T-helper 22 cell (primary cell): ENCODE results near the gene PPIE.

Experiments
- DNase-seq: peaks from one replicate; pipeline ENCODE4 v3.0.0-alpha.2; 2020; ENCODE audit warnings: low read depth

Gene PPIE

GRCh38 chr1:39738622-39739366 lies at the start of gene PPIE:
Gene PPIE, plus strand, starts transcription at chr1:39738882. Its CDS starts 19 bp downstream, at chr1:39738901.
- DNase-seq = peak; percentile 75

DNA sequence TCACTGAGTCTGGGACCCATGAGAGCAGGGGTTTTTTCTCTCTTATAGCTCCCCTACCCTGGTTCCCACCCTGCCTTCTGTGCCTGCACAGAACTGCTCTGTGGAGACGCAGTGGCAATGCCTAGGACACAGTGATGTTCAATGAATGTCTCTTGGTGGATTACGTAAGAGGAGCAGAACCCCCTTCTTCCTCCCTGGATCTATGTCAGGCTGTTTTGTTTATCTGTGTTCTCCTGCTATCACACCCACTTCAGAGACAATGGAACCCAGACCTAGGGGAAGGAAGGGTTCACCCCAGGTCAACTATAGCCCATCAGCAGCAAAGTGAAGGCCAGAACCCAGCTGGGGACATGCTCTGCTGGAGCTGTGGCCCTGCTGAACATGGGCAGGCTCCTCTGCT lies 49.5 kb upstream of the PPIE start:
- no peak for DNase-seq

DNA sequence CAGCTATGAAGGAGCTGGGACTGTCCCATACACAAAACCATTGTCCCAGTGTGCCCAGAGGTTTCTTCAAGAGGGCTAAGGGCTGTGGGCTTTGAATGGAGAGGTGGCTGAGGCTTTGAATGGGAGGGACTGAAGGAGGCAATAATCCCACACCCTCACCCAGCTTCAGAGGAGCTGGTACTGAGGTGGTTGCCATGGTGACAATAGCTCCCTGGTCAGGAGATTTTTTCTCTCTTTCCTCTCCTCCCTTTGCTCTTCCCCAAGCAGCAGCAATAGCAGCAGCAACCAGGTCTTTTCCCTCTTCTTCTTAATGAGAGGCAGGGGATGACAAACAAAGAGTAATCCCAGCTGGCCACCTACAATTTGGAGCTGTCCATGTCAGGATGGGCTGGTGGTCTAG lies 49.0 kb upstream of the PPIE start:
- no peak for DNase-seq

DNA sequence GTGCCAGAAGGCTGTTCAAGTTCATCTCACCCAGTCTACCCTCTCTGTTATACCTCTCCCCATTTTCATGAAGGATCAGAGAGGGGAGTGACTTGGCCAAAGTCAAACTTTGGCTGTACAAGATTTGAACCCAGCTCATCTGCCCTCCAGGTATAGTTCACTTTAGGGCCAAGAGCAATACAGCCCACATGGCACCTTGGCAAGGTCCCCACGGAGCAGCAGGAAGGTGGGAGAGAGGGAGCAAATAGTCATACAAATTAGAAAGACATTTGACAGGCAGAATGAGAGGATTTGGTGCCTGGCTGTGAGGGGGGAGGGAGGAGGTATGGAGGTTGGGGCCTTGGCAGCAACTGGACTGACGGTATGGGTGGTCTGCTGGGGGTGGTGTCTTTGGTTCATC lies 48.5 kb upstream of the PPIE start:
- no peak for DNase-seq

- DNase-seq = no peak
These were observed 47.8 kb upstream of the PPIE start for GRCh38 chr1:39690794-39691382.

GRCh38 chr1:39691383-39692151 lies 47.1 kb upstream of the PPIE start, which contains the start of gene HPCAL4:
Gene HPCAL4, minus strand, starts transcription at chr1:39691433. Its CDS starts 6,830 bp downstream, at chr1:39684603.
- DNase-seq = peak; percentile 83

GRCh38 chr1:39692152-39693074 lies 46.3 kb upstream of the PPIE start:
- DNase-seq = no peak

DNA sequence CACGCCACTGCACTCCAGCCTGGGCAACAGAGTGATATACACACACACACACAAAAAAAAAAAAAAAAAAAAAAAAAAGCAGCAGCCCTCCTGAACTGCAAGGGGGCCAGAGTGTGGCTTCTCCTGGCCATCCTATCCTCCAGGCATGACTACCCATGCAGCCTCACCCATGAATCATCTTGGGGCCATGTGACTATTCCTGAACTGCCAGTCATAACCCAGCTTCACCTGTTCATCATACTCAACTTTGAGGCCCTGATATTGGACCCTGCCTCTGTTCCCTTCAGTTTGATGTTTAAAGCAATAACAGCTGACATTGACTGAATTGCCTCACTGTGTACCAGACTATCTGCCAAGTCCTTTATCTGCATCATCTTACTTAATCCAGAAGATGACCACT lies 44.7 kb upstream of the PPIE start:
- DNase-seq = no peak

- no peak for DNase-seq
These were observed 43.7 kb upstream of the PPIE start for GRCh38 chr1:39695016-39695415.

- DNase-seq = no peak
These were observed 42.2 kb upstream of the PPIE start for GRCh38 chr1:39696448-39696847.

GRCh38 chr1:39698568-39698967 lies 40.1 kb upstream of the PPIE start:
- DNase-seq = no peak

- DNase-seq = no peak
These were observed 39.3 kb upstream of the PPIE start for GRCh38 chr1:39699419-39699818.

DNA sequence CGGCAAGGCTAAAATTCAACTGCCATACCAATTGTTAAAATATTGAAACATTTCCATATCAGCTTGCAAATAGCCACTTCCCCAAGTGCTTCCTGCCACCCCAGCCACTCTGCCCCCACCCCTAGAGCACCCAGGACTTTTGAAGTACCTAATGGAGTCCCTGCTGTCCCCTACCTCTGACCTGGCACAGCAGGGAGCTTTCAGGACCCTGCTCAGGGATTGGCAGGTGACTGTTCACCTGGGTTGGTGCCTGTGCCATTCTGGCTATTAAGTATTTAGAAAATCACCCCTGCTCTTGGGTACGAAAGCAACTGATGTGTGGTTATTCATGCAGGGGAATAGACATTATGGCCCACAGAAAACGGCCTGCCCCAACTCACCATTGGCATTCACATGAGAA lies 38.3 kb upstream of the PPIE start:
- no peak for DNase-seq

DNA sequence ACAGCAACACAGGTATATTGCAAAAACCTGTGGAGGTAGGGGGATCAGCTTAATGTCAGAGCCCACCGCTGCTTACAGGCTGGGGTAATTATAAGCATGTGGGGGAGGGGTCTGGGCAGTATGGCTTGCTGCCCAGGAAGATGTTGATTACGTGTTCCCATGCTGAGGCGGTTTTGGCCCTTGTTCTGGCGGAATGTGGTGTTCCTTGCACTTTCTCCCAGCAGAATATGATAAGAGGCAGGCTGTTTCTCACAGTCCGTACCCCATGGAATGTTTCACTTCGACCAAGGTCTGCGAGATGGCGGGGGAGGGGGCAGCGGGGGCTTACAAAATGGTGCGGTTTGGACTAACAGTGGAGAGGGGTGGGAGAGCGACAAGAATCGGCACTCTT lies 37.6 kb upstream of the PPIE start:
- DNase-seq = no peak

DNA sequence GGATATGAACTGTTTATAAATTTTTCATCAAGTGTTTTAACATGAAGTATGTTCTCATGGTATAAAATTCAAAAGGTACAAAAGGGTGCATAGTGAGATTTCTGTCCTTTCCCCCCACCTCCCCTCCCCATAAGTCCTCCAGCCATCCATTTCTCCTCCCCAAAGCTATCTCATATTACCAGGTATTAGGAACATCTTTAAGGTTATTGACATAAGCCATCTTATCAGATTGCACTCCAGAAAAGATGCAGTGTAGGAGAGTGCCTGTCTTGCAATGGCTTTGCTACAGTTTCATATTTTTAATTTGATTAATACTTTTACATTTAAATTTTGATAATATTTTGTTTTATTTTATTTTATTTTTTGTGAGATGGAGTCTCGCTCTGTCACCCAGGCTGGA lies 33.9 kb upstream of the PPIE start:
- DNase-seq = no peak

DNA sequence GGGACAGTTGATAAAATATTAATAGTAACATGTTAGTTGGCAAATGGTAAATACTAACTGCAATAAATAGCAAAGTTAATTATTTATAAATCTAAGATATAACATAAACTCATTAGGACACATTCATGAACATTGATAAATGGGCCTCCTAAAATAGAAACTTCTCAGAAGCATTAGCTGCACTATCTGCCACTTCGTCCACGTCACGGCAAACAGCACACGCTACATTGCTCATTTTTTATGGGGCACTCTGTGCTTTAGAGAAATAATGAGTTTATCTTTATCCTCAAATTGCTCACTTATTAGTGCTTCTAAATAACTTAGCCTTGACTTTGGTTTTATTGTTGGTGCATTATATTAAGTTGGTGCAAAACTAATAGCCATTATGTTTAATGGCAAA lies 31.2 kb upstream of the PPIE start:
- DNase-seq = no peak

GRCh38 chr1:39711104-39711965 lies 27.3 kb upstream of the PPIE start:
- DNase-seq = no peak

DNA sequence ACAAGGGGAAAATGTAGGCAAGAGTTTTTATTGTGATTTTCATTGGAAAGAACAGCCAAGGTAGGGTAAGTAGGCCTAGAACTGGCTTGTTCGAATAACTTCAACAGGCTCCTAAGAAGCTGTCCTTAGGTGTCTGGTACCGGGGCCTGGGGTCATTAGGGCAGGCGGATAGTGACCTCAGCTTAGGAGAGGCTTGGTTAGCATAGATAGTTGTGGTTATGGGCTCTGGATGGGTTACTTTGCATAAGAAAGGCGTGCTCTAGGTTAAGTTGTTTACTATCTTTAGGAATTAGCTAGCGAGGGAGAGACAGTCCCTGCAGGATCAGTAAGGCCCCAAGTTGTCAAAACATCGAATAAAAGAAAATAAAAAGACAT lies 26.7 kb upstream of the PPIE start:
- DNase-seq = no peak

DNA sequence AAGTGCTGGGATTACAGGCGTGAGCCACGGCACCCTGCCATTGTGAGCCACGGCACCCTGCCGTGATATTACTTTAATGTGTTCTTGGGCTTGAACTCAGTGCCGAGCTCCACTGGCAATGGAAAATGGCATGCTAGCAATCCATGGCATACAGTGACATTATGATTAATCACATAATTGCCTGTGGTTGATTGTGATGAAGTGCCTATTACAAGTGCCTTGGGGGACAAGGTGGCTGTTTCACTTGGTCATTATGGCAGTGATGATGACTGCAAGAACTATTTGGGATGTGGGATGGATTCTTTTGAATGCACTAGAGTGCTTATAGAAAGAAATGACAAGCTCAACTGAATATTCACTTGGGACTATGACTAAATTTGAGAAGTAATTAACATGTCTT lies 25.1 kb upstream of the PPIE start:
- no peak for DNase-seq

DNA sequence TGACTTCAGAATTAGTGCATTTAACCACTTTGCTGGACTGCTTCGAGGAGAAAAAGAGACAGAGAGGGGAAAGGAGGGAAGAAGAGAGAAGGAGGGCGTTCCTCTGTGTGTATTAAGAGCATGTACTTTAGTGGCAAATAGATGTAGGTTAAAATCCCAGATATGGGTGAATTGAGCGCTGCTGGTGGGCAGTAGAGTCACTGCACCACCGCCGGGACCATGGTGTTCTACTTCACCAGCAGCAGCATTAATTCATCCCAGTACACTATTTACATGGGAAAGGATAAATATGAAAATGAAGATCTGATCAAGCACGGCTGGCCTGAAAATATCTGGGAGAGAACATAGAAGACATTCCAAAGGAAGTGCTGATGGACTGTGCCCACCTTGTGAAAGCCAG lies 20.9 kb upstream of the PPIE start:
- DNase-seq = no peak
